ENCODE results near the gene BST1. TPM values are rescaled to one million over a fixed set of nuclear protein-coding genes. Genes with fewer than 3 reads are reported as not detected.

BST1 gene
- total RNA-seq, 2 donors from 2014 or later: 0.89 to 1.9 TPM

DNA sequence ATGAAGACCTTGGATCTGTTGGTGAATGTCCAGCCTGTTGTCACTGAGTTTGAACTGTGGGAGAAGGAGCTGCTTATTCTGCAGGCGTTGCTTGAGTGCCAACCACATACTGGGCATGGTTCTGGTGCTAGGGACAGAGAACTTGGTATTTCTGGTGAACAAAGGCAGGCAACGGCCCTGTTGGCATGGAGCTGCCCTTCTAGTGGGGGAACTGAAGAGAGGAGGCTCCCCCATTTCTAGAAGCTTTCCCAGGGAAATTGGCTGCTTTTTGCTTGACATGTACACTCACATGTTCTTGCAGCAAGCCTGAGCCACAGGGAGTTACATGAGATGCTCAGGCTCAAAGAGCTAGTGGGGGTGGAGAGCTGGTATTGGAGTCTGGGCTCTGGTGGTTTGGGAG is 66.3 kb downstream of the BST1 start:
- H3K27ac Mint-ChIP-seq: peak overlapping the region; percentile 61
- H3K27me3 Mint-ChIP-seq: peaks cover 9% of the 10 kb centered on the region
- no peak for ATAC-seq
- no peaks in the 10 kb centered on the region for H3K36me3 Mint-ChIP-seq (ENCODE audit: low read depth)
- no peak overlapping the region for H3K4me3 Mint-ChIP-seq
- no peaks in the 10 kb centered on the region for H3K9me3 ChIP-seq (ENCODE audit: control insufficient read depth, low read length, poor library complexity, severe bottlenecking)
- H3K4me1 Mint-ChIP-seq: peaks cover 35% of the 10 kb centered on the region
- no peak for DNase-seq

DNA sequence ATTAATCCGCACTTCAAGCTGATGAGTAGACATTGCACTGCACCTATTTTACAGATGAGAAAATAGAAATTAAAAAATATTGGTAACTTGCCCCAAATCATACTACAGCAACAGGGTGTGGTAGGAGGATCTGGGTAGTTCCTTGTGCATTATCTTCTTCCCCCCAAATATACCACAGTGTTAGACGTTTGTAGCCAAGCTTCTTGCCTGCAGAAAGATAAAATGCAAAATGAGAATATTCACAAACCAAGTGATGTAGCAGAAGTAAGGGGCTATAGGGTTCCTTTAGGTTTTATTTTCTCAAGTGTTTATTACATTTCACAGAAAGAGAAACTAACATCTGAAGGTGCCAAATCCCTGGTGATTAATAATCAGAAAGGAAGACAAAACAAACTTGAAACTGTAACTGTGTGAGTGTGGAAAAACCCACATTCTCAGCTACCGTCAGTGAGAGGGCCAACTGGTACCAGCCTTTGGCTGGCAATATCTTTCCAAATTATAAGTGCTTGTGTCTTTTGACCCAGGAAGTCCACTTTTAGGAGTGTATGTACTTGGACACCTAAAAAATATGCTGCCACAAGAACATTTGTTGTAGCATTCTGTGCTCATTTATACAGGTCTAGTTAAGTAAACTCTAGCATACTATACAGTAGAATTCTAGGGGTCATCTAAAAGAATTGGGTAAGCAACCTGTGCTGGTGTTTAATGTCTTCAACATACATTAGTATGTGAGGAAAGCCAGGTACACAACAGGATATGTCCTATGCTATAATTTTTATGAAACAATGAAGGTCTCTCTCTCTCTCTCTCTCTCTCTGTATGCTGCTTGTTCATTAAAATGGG is 68.6 kb downstream of the BST1 start:
- H3K36me3 Mint-ChIP-seq (ENCODE audit: low read depth): no peaks in the 10 kb centered on the region
- DNase-seq: no peak
- no peaks in the 10 kb centered on the region for H3K9me3 ChIP-seq (ENCODE audit: control insufficient read depth, low read length, poor library complexity, severe bottlenecking)
- H3K27me3 Mint-ChIP-seq: peaks cover 9% of the 10 kb centered on the region
- ATAC-seq: no peak
- no peak overlapping the region for H3K27ac Mint-ChIP-seq
- no peak overlapping the region for H3K4me3 Mint-ChIP-seq
- H3K4me1 Mint-ChIP-seq: peaks cover 32% of the 10 kb centered on the region

DNA sequence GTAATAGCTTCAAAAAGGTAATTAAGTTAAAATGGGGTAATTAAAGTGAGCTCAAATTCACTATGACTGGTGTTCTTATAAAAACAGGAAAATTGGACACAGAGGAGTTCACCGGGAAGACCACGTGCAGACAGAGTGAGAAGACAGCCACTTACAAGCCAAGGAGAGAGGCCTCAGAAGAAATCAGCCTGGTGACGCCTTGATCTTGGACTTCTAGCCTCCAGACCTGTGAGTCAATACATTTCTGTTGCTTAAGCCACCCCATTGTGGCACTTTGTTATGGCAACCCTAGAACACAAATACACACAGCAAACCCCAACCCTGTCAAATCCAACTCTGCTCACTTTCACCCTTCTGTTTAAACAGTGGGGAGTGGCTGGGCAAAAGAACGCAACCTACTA is 71.2 kb downstream of the BST1 start:
- Mint-ChIP-seq H3K4me1 (peaks cover 29% of the 10 kb centered on the region), H3K27ac (no peak overlapping the region), H3K27me3 (peaks cover 9% of the 10 kb centered on the region), H3K36me3 (ENCODE audit: low read depth) (no peaks in the 10 kb centered on the region), H3K4me3 (peak overlapping the region; percentile 31)
- ATAC-seq: peak; percentile 46
- H3K9me3 ChIP-seq (ENCODE audit: control insufficient read depth, low read length, poor library complexity, severe bottlenecking): no peaks in the 10 kb centered on the region
- no peak for DNase-seq

DNA sequence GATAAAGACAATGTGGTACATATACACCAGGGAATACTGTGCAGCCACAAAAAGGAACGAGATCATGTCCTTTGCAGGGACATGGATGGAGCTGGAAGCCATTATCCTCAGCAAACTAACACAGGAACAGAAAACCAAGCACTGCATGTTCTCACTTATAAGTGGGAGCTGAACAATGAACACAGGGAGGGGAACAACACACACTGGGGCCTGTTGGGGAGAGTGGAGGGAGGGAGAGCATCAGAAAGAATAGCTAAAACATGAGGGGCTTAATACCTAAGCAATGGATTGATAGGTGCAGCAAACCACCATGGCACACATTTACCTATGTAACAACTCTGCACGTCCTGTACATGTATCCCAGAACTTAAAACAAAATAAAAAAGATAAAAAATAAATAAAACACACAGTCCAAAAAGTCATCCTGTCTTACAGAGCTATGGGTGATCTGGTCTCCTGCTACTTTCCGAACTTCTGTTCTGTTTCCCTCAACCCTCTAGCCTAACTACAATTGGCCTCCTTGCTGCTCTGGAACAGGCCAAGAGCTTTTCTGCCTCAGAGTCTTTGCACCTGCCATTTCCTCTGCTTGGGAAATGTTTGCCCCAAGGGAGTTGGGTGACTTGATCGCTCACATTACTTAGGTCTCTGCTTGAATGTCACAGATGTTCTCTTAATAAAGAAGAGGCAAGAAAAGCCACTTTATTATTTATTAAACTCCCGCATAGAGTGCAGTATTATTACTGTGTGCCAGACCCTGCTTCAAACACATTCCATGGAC is 74.2 kb downstream of the BST1 start:
- Mint-ChIP-seq H3K4me1 (peaks cover 31% of the 10 kb centered on the region), H3K27ac (peak overlapping the region; percentile 21), H3K36me3 (ENCODE audit: low read depth) (no peaks in the 10 kb centered on the region), H3K27me3 (peaks cover 9% of the 10 kb centered on the region), H3K4me3 (peak overlapping the region; percentile 85)
- H3K9me3 ChIP-seq (ENCODE audit: control insufficient read depth, low read length, poor library complexity, severe bottlenecking): no peaks in the 10 kb centered on the region
- ATAC-seq (no peak), DNase-seq (no peak)

DNA sequence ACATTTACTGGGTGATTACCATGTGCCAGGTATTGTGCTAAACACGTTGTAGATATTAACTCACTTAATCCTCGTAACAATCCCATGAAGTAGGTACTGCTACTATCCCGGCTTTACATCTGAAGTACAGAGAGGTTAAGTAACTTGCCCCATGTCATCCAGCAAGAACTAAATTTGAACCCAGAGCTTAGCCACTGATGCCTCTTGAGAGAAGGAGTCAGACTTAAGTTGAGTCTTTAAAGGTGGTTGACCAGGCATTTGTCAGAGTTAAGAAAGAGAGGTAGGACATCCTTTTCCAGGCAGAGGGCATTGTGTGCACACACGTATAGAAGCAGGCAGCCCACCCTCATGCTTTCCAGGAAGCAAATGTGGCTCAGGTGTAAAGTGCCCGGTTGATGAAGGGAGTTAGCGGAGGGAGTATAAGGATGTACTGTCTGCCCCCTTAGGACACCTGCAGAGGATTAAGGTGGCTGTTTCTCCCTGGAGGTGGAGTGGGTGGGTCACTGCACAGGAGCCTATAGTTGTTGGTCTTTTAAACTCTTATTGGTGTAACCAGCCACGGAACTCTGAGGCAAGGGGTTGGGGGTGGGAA is 74.9 kb downstream of the BST1 start:
- Mint-ChIP-seq H3K4me3 (peak overlapping the region; percentile 85), H3K27me3 (peaks cover 6% of the 10 kb centered on the region), H3K27ac (no peak overlapping the region), H3K36me3 (ENCODE audit: low read depth) (no peaks in the 10 kb centered on the region), H3K4me1 (peaks cover 28% of the 10 kb centered on the region)
- no peaks in the 10 kb centered on the region for H3K9me3 ChIP-seq (ENCODE audit: control insufficient read depth, low read length, poor library complexity, severe bottlenecking)
- ATAC-seq: no peak
- no peak for DNase-seq

DNA sequence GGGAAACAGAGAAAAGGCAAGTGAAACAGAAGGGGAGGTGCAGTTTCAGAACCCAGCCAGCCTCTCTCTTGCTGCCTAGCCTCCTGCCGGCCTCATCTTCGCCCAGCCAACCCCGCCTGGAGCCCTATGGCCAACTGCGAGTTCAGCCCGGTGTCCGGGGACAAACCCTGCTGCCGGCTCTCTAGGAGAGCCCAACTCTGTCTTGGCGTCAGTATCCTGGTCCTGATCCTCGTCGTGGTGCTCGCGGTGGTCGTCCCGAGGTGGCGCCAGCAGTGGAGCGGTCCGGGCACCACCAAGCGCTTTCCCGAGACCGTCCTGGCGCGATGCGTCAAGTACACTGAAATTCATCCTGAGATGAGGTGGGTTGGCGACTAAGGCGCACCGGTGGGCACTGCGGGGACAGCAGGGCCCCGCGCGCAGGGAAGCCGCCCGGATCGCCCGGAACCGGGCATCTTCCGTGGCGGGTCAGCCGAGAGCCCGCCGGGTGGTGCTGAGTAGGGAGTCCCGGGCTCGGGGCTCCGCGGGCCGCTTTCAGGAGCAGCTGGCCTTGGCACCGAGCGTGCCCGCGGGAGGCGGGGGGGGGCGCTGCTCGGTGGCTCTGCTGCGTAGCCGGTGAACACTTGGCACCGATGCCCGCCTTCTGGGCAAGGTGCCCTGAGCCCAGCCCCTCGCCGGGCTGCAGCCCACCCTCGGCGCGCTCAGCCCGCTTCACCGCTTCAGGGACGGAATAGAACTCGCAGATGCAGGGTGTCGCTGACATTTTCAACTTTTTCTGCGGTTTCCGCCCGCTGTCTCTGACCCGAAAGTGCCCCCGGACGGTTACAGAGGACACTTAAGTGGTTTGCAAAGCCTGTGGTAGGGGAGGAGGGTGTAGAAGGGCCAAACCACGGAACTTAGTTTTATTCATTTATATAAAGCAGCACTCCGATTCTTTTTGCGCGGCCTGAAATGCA is 75.7 kb downstream of the BST1 start, which contains the start of gene CD38:
CD38 (plus strand) TSS at position 40 of the 953 bp plus-strand sequence; CDS start at position 127, 87 bp downstream.
- Mint-ChIP-seq H3K27ac (peak within 1 kb of the TSS; percentile 77), H3K36me3 (ENCODE audit: low read depth) (no peaks in the 10 kb centered on the region), H3K27me3 (peaks cover 9% of the 10 kb centered on the region), H3K4me1 (peaks cover 27% of the 10 kb centered on the region), H3K4me3 (peak within 1 kb of the TSS; percentile 85)
- DNase-seq: peak in 1 of 3 donors; percentile 16
- peak; percentile 69 for ATAC-seq
- no peaks in the 10 kb centered on the region for H3K9me3 ChIP-seq (ENCODE audit: control insufficient read depth, low read length, poor library complexity, severe bottlenecking)

DNA sequence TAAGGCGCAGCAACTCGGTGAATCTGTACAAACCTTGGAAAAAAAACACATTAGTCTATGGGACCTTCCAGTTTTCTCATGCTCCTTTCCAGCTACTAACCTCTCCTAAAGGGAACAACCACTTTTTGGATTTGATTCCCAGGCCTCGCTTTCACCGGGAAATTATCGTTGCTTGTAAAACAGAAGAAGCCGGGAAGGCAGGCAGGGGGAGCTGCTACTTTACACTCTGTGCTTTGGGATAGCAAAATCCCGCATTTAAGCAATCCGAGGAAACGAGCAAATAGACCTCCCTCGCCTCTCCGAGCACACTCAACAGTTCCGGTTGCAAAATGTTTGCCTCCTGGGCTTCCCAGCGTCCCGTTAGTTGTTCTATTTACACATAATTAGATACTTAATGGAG is 76.4 kb downstream of the BST1 start:
- no peaks in the 10 kb centered on the region for H3K36me3 Mint-ChIP-seq (ENCODE audit: low read depth)

DNA sequence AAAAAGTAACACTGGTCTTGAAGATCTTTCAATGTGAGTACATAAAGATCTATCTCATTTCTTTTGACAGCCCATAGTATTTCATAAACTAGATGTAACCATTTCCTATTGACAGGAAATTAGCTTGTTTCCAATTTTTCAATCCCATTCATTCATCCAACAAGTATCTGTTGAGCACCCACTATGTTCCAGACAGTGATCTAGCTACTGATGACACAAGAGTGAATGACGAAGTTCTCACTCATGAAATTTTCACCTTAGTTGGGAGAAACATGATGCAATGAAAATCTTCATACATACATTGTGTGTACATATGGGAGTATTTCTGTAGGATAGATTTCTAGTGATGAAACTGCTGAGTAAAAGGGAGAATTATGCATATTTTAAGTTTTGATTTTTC is 76.9 kb downstream of the BST1 start:
- H3K27me3 Mint-ChIP-seq: peaks cover 16% of the 10 kb centered on the region
- no peak for ATAC-seq
- no peaks in the 10 kb centered on the region for H3K9me3 ChIP-seq (ENCODE audit: control insufficient read depth, low read length, poor library complexity, severe bottlenecking)
- H3K4me3 Mint-ChIP-seq: peak overlapping the region; percentile 85
- DNase-seq: no peak
- peak overlapping the region; percentile 77 for H3K27ac Mint-ChIP-seq
- no peaks in the 10 kb centered on the region for H3K36me3 Mint-ChIP-seq (ENCODE audit: low read depth)
- H3K4me1 Mint-ChIP-seq: peaks cover 22% of the 10 kb centered on the region

More for the DNA sequence above, 76.4 kb downstream of the BST1 start:
- no peaks in the 10 kb centered on the region for H3K9me3 ChIP-seq (ENCODE audit: control insufficient read depth, low read length, poor library complexity, severe bottlenecking)
- ATAC-seq (no peak), DNase-seq (no peak)
- Mint-ChIP-seq H3K4me1 (peaks cover 24% of the 10 kb centered on the region), H3K27ac (peak overlapping the region; percentile 77), H3K27me3 (peaks cover 13% of the 10 kb centered on the region), H3K4me3 (peak overlapping the region; percentile 85)

DNA sequence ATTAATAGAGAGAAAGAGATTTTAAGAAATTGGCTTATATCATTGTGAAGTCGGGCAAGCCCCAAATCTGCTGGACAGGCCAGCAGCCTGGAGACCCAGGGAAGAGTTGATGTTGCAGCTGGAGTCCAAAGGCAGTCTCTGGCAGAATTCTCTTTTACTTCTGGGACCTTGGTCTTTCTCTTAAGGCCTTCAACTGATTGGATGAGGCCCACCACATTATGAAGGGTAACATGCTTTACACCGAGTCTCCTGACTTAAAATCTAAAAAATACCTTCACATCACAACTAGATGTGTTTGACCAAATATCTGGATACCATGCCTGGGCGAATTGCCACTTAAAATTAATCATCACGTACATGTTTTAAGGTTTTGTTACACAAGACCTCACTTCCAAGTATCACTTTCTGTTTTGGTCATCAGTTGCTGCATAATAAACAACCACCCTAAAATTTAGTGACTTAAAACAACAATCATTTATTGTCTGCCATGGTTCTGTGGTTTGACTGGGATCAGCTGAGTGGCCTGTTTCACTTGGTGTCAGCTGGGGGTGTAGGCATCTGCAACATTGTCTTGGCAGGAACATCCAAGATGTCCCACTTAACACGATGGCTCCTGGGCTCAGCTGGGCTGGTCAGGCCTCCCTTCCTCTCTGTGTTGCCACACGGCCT is 78.7 kb downstream of the BST1 start:
- Mint-ChIP-seq H3K4me3 (peak overlapping the region; percentile 12), H3K4me1 (peaks cover 20% of the 10 kb centered on the region), H3K27me3 (peaks cover 18% of the 10 kb centered on the region), H3K27ac (no peak overlapping the region), H3K36me3 (ENCODE audit: low read depth) (no peaks in the 10 kb centered on the region)
- no peak for ATAC-seq
- H3K9me3 ChIP-seq (ENCODE audit: control insufficient read depth, low read length, poor library complexity, severe bottlenecking): no peaks in the 10 kb centered on the region
- no peak for DNase-seq

Other genes with a start within 250 kb of the BST1 start
- 1 to 10 TPM in 1 of 2 donors, under 1 TPM in 1; 0.60 to 1.6 TPM for gene CC2D2A, start 233.2 kb upstream of the BST1 start, total RNA-seq
- gene FBXL5, start 47.7 kb upstream of the BST1 start, total RNA-seq: 10 to 100 TPM; 48.7 to 49.9 TPM
- 10 to 100 TPM; 14.1 to 20.5 TPM for gene FAM200B, start 21.2 kb upstream of the BST1 start, total RNA-seq
- gene CD38, start 75.3 kb downstream of the BST1 start, total RNA-seq: 1 to 10 TPM; 1.4 TPM
- not detected for gene FGFBP1, start 235.7 kb downstream of the BST1 start, total RNA-seq